ENCODE data around the gene GADD45GIP1.

GRCh38 chr19:12913851-12914690 is 43.0 kb downstream of the GADD45GIP1 start:
- TF ChIP-seq EP300 (IDR thresholded peaks at IDR 0.05) (peak in 1 of 2 donors; percentile 9), POLR2A (IDR thresholded peaks at IDR 0.05) (no peak)
- TF ChIP-seq, protein P1, sequence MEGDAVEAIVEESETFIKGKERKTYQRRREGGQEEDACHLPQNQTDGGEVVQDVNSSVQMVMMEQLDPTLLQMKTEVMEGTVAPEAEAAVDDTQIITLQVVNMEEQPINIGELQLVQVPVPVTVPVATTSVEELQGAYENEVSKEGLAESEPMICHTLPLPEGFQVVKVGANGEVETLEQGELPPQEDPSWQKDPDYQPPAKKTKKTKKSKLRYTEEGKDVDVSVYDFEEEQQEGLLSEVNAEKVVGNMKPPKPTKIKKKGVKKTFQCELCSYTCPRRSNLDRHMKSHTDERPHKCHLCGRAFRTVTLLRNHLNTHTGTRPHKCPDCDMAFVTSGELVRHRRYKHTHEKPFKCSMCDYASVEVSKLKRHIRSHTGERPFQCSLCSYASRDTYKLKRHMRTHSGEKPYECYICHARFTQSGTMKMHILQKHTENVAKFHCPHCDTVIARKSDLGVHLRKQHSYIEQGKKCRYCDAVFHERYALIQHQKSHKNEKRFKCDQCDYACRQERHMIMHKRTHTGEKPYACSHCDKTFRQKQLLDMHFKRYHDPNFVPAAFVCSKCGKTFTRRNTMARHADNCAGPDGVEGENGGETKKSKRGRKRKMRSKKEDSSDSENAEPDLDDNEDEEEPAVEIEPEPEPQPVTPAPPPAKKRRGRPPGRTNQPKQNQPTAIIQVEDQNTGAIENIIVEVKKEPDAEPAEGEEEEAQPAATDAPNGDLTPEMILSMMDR (IDR thresholded peaks at IDR 0.05): no peak
